Liver (tissue), 3 donors: Measurements from ENCODE around the gene CREBBP.

Experiments
- CTCF ChIP-seq: fragments of 150-350 bp; IDR thresholded peaks from 2 replicates; pipeline ENCODE4 v1.5.1; 2017; ENCODE audit warnings: improper control_type of control experiment, low read depth, low read length; ENCODE audit not compliant: missing input control
- RAD21 ChIP-seq, 2 donors: IDR thresholded peaks; 2 replicates each; pipeline ENCODE4 v1.6.1; 2016; ENCODE audit warnings: antibody characterized with exemption in 2 of 2, mild to moderate bottlenecking in 2 of 2
- TAF1 ChIP-seq: conservative IDR thresholded peaks from 2 replicates; pipeline ENCODE4 v1.6.1; 2016; ENCODE audit warnings: antibody characterized with exemption, mild to moderate bottlenecking
- YY1 ChIP-seq: IDR thresholded peaks from 2 replicates; pipeline ENCODE4 v1.6.1; 2016; ENCODE audit warnings: antibody characterized with exemption, mild to moderate bottlenecking
- donor health status: healthy.
- donor health status: healthy.

GRCh38 chr16:3830625-3831254, 49.8 kb downstream of the CREBBP start:
- TF ChIP-seq YY1 (no peak), RAD21 (IDR thresholded peaks at IDR 0.05) (no peak), TAF1 (no peak), CTCF (no peak)
